SHP77 treated with DMSO at 0.1 percent for 48 hours (cell line): Measurements from ENCODE around the gene NKD2.
"Not testable (repeated sequence)": the region's sequence is repeated elsewhere in the genome, so short reads cannot be mapped to it uniquely, and the experiment has no call there.

Experiments
- DNase-seq: peaks from one replicate; lab custom pipeline; 2025; lab: John Stamatoyannopoulos, UW

Gene NKD2, protein sequence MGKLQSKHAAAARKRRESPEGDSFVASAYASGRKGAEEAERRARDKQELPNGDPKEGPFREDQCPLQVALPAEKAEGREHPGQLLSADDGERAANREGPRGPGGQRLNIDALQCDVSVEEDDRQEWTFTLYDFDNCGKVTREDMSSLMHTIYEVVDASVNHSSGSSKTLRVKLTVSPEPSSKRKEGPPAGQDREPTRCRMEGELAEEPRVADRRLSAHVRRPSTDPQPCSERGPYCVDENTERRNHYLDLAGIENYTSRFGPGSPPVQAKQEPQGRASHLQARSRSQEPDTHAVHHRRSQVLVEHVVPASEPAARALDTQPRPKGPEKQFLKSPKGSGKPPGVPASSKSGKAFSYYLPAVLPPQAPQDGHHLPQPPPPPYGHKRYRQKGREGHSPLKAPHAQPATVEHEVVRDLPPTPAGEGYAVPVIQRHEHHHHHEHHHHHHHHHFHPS

DNA sequence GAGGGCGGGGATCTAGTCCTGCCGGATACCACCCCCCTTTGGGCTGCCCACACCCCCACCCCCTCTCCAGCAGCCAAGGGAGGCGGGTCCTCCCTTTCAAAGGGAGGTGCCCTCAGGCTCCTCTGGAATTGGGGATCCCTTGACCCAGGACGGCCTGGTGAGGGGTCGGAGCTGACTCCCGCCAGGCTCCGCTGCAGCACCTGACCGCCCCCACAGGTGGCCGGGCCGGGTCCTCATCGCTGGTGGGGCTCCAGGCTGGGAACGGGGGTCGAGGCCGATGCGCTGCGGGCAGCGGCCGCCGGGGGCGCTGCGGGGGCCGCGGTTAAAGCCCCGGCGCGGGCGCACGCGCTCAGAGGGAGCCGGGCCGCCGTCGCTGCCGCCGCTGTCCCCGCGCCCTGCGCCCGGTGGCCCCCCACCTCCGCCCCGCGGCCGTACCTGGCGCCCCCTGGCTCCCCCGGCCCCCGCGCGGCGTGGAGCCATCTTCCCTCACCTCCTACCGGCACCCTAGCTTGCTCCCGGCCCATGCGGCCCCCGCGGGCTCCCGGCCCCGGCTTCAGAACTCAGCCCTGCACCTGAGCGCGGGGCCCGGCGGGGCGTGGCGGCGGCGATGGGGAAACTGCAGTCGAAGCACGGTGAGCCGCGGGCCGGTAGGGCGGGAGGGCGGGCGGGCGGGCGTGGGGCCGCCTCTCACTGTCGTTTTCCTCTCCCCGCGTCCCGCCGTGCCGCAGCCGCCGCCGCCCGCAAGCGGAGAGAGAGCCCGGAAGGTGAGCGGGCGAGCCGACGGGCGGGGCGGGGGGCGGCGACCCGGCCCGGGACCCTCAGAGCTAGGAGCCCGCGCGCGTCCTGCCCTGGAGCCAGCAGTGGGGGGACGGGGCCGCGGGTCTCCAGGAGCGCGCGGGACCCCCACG lies at the start of gene NKD2:
TSS of gene NKD2 (plus strand) at position 352 of the 908 bp plus-strand sequence. CDS start at position 608, 256 bp downstream.
- DNase-seq = no peak

- DNase-seq = no peak
These were observed 48.7 kb upstream of the NKD2 start for GRCh38 chr5:959581-960531.

- no peak for DNase-seq
These were observed 48.1 kb upstream of the NKD2 start for GRCh38 chr5:960551-960950.

- DNase-seq = no peak
These were observed 47.4 kb upstream of the NKD2 start for GRCh38 chr5:961002-961710.

GRCh38 chr5:961711-962240 lies 46.8 kb upstream of the NKD2 start:
- DNase-seq = no peak

- DNase-seq = no peak
These were observed 46.2 kb upstream of the NKD2 start for GRCh38 chr5:962386-962785.

DNA sequence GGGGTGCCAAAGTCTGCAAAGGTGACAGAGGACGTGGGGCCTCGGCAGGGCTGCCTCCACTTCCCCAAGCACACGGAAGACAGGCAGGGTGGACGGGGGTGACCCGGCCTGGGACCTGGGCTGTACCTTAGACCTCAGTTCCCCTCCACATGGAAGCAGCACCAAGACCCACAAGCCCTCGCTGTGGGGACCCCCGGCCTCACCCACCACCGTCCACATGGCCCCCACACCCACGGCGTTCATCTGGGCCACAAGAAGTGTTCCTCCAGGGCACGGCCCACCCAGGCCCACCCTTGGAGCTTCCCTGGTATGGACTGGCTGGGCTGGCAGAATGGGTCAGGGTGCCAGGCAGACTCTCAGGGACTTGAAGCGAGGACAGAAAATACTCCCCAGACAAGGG lies 45.8 kb upstream of the NKD2 start:
- no peak for DNase-seq

DNA sequence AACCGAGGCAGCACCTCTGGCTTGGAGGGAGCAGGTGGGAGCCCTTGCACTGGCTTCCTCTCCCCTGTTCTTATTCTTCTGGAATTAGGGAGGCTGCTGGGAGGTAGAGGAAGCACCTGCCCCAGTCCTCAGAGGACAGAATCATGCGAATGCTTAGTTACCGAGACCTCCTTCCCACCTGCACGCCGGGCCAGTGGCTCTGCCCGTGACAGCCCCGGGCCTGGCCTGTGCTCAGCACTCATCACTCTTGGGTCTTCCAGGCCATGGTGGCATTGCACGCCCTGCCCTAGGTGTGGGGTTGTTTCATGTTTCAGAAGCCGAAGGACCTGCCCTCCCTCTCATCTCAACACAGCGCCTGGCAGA lies 45.3 kb upstream of the NKD2 start:
- DNase-seq = no peak

- DNase-seq = no peak
These were observed 44.7 kb upstream of the NKD2 start for GRCh38 chr5:963673-964531.

DNA sequence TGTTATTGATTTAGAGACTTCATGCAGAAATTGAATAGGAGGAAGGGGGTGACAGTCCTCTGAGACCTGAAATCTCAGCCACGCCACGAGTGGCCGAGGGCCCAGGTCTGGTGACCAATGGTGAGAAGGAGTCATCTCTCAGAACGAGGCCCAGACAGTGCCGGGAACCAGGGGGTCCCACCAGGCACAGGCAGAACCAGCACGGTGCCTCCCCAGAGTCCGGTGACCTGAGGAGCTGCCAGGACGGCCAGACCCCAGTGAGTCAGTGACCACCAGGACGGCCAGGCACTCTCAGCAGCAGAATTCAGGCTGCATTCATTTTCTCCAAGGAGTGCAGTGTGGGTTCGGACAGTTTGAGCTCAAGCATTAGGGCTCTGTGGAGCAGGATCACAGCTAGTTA lies 43.8 kb upstream of the NKD2 start:
- DNase-seq = no peak

- no peak for DNase-seq
These were observed 42.8 kb upstream of the NKD2 start for GRCh38 chr5:965604-966344.

DNA sequence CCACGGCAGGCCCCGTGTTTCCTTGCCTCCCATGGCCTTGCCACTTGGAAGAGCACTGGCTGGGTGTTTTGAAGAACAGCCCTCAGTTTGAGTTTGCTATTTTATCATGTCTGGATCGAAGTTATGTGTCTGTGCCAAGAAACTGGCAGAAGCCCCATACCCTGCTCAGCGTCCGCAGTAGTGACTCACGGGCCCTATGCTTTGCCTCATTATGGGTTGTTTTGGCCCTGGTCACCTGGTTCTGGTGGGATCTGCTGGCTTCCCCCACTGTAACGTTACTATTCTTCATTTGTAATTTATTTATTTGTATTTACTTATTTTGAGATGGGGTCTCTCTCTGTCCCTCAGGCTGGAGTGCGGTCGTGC lies 42.3 kb upstream of the NKD2 start:
- DNase-seq = no peak

- DNase-seq = no peak
These were observed 41.7 kb upstream of the NKD2 start for GRCh38 chr5:966941-967340.

GRCh38 chr5:968881-969280 lies 39.7 kb upstream of the NKD2 start:
- DNase-seq = no peak

DNA sequence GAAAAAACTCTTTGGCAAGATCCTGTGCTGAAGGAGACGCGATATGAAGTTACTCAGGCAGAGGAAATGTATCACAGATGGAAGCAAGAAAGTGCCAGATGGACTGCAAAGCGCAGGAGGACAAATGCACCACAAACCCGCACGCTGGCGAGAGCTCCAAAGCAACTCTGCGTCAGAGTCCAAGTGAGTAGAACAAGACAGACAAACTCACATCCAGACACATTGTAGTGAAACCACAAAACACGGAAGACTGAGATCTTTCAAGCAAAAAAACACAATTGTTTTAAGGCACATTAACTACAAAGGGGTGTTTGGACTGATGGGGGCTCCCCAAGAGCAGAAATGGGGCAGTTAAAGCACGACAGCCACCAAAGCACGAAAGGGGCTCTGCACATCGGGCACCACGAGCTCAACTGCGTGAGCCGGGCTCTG lies 39.2 kb upstream of the NKD2 start:
- no peak for DNase-seq

DNA sequence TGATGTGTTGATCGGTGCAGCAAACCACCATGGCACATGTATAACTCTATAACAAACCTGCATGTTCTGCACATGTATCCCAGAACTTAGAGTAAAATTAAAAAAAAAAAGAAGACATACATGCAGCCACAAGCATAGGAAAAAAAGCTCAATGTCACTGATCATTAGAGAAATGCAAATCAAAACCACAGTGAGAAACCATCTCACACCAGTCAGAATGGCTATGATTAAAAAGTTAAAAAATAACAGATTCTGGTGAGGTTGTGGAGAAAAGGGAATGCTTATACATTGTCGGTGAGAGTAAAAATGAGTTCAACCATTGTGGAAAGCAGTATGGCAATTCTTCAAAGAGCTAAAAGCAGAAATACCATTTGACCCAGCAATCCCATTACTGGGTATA lies 36.0 kb upstream of the NKD2 start:
- not testable (repeated sequence) for DNase-seq

DNA sequence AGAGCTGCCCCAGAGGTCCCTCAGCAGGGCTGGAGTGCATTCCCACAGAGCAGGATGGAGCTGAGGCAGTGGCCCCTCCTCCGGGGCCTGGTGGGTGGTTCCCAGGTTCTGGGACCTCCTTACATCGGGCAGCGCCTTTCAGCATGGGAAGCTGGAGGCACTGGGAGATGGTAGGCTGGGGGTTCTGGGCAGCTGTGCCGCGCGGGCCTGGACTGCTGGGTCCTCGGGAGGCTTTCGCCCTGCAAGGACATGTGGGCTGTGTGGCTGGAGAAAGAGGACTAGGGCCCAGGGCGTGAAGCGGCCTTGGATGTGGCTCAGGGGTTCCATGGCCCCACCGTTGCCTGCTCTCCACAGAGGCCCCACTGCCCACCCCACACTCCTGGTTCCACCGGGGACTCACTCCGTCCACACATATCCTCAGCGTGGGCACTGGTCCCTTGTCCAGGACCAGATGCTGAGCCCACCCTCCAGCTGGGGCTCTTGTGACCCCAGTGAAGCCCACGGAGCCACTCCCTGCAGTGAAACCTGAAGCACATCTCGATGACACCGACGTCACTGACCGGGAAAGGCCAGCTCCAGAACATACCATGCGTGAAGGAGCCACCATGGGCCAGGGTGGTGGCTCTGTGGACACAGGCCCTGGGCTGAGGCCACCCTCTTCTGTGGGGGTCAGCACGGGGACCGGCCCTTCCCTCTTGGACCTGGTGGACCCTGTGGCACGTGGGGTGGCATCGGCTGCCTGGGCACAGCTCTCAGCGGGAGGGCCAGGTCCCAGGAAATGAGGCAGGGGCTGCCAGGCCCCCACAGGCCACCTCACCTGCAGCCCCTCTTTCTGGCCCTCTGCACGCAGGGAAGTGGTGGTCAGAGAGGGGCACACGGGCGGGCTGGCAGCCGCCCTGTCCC lies 31.5 kb upstream of the NKD2 start:
- DNase-seq = no peak

GRCh38 chr5:978054-978453 lies 30.5 kb upstream of the NKD2 start:
- no peak for DNase-seq
